Measurements from ENCODE around the gene LPIN1.
"Not testable (repeated sequence)": the region's sequence is repeated elsewhere in the genome, so short reads cannot be mapped to it uniquely, and the experiment has no call there.

The LPIN1 gene

GRCh38 chr2:11832531-11832930 lies 86.1 kb downstream of the LPIN1 start:
- DNase-seq (ENCODE audit: low read depth in 2 of 2): no peak

GRCh38 chr2:11833601-11834000 lies 87.2 kb downstream of the LPIN1 start:
- DNase-seq (ENCODE audit: low read depth in 2 of 2): no peak

GRCh38 chr2:11835403-11835802 lies 89.0 kb downstream of the LPIN1 start:
- DNase-seq (ENCODE audit: low read depth in 2 of 2): no peak

GRCh38 chr2:11836647-11837219 lies 90.3 kb downstream of the LPIN1 start:
- DNase-seq (ENCODE audit: low read depth in 2 of 2): no peak

GRCh38 chr2:11837875-11838734 lies 91.7 kb downstream of the LPIN1 start:
- DNase-seq (ENCODE audit: low read depth in 2 of 2): no peak

DNA sequence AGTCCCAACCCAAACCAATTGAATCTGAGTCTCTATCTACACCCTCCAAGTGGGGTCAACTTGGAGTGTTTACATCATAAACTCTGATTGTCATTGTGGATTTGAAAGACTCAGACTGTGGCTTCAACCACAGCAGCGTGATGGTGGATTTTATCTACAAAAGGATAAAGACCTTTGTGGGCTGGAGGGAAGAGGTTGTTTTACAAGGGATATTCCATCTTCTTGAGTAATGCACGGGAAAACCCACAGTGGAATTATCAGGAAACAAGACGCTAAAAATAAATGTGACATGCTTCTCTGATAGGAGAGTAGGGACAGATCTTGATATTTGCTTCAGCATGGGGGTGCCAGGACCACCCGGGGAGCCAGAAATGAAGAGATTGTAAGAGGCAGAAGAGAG lies 93.5 kb downstream of the LPIN1 start:
- DNase-seq (ENCODE audit: low read depth in 2 of 2): no peak

DNA sequence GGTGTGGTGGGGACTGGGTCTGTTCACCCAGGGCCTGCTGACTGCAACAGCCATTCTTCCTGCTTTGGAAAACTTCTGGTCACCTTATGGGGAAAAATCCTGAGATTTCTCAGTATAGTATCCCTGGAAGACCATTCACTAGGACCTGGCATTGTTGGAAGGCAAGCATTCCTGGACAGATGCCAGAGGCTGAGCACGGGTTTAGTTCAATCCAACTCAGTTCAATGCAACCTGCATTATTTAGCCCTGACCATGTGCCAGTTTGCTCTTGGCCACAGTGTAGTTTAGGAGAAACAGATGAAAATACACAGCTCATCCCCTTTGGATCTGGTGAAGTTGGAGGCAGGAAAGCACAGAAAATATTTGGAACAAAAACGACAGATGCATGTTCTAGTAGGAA lies 95.9 kb downstream of the LPIN1 start:
- DNase-seq (ENCODE audit: low read depth in 2 of 2): no peak

GRCh38 chr2:11844798-11845197 lies 98.4 kb downstream of the LPIN1 start:
- DNase-seq (ENCODE audit: low read depth in 2 of 2): not testable (repeated sequence)

- DNase-seq (ENCODE audit: low read depth in 2 of 2): not testable (repeated sequence)
These were observed 101.5 kb downstream of the LPIN1 start for GRCh38 chr2:11847935-11848334.

- no peak for DNase-seq (ENCODE audit: low read depth in 2 of 2)
These were observed 103.7 kb downstream of the LPIN1 start for GRCh38 chr2:11850082-11850481.

GRCh38 chr2:11852526-11853196 lies 106.2 kb downstream of the LPIN1 start:
- no peak for DNase-seq (ENCODE audit: low read depth in 2 of 2)

- DNase-seq (ENCODE audit: low read depth in 2 of 2): no peak
These were observed 106.8 kb downstream of the LPIN1 start for GRCh38 chr2:11853197-11853588.

GRCh38 chr2:11855064-11855760 lies 108.8 kb downstream of the LPIN1 start:
- DNase-seq (ENCODE audit: low read depth in 2 of 2): no peak

GRCh38 chr2:11856095-11856494 lies 109.7 kb downstream of the LPIN1 start:
- no peak for DNase-seq (ENCODE audit: low read depth in 2 of 2)

- no peak for DNase-seq (ENCODE audit: low read depth in 2 of 2)
These were observed 112.5 kb downstream of the LPIN1 start for GRCh38 chr2:11858883-11859282.

DNA sequence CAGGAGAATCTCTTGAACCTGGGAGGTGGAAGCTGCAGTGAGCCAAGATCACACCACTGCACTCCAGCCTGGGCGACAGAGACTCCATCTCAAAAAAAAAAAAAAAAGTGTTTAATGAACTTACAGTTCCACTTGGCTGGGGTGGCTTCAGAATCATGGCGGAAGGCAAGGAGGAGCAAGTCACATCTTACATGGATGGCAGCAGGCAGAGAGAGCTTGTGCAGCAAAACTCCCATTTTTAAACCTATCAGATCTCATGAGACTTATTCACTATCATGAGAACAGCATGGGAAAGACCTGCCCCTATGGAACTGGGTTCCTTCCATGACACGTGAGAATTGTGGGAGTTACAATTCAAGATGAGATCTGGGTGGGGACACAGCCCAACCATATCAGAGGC lies 113.5 kb downstream of the LPIN1 start:
- not testable (repeated sequence) for DNase-seq (ENCODE audit: low read depth in 2 of 2)

GRCh38 chr2:11861044-11861443 lies 114.6 kb downstream of the LPIN1 start:
- DNase-seq (ENCODE audit: low read depth in 2 of 2): no peak

- no peak for DNase-seq (ENCODE audit: low read depth in 2 of 2)
These were observed 115.6 kb downstream of the LPIN1 start for GRCh38 chr2:11862049-11862448.

GRCh38 chr2:11863103-11863502 lies 116.7 kb downstream of the LPIN1 start:
- peak in 1 of 2 experiments; percentile 17 for DNase-seq (ENCODE audit: low read depth in 2 of 2)

GRCh38 chr2:11863513-11864328 lies 117.3 kb downstream of the LPIN1 start:
- DNase-seq (ENCODE audit: low read depth in 2 of 2): peak; percentile 51 to 69

- no peak for DNase-seq (ENCODE audit: low read depth in 2 of 2)
These were observed 118.3 kb downstream of the LPIN1 start for GRCh38 chr2:11864724-11865123.

All from stimulated activated CD4-positive, alpha-beta T cell treated with anti-CD3 and anti-CD28 coated beads, Interleukin-12 subunit alpha, Interleukin-12 subunit beta, amount 100 ng/mL, for 24 hours (primary cell).